Keratinocyte (primary cell): ENCODE results near the gene RAB9A.

Experiments
- CTCF ChIP-seq, 3 experiments: IDR thresholded peaks in 1 of 3; conservative IDR thresholded peaks in 1 of 3; optimal IDR thresholded peaks in 1 of 3; 2 replicates in 2 of 3; 3 replicates in 1 of 3; pipeline versions ENCODE3 to v1.5.1; 2011; ENCODE audit warnings: low read length in 3 of 3, mild to moderate bottlenecking in 3 of 3, moderate library complexity in 2 of 3, control low read depth in 1 of 3, inconsistent platforms in 1 of 3; ENCODE audit not compliant: insufficient read depth in 2 of 3; ENCODE audit errors: extremely low read depth in 1 of 3
- EZH2 ChIP-seq: IDR thresholded peaks from one replicate; pipeline ENCODE4 v1.6.1; 2012; ENCODE audit warnings: inconsistent platforms, mild to moderate bottlenecking, low read length, moderate library complexity

DNA sequence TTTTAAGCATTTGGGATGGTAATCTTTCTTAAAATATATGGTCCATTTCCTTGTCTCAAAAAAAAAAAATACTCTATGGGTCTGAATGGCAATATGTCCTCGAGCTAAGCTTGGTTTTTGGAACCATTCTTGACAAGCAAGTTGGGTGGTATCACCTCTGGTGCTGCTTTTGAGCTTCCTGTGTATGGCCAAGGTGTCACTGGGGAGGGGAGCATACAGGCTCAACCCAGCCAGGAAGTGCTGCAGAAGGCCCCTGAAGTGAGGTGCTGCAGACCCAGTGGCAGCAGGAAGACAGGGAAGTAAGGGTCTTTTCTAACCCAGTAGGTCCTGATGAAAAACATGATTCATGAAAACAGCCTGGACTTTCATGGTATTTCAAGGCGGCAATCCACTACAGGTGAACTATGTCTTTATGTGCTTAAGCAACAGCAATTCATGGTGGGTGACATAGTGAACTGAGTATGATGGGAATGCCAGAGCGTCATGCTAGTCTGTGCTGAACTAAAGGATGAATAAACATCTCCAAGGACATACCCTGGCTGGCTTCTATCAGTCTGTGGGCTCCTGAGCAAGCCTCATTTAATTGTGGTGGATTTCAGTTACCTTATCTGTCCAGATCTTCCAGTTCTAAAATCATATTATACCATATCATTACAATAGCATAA lies 30.4 kb downstream of the RAB9A start:
- TF ChIP-seq CTCF (optimal IDR thresholded peaks at IDR 0.05 in 1 of 3, IDR thresholded peaks at IDR 0.05 in 1 of 3, conservative IDR thresholded peaks at IDR 0.05 in 1 of 3; ENCODE audit: extremely low read depth in 1 of 3, insufficient read depth in 2 of 3, low read length in 3 of 3) (no peak), EZH2 (no peak)
